HG03432 (cell line): Measurements from ENCODE around the gene FBN1.

ENCODE experiments used
- ATAC-seq: cut with Tn5 transposase; IDR thresholded peaks from one replicate; pipeline ENCODE4 v1.9.1; 2021; ENCODE audit warnings: mild to moderate bottlenecking, moderate library complexity; ENCODE audit not compliant: unreplicated experiment

The FBN1 gene

GRCh38 chr15:48556159-48556897 lies 89.2 kb downstream of the FBN1 start:
- ATAC-seq: no peak

DNA sequence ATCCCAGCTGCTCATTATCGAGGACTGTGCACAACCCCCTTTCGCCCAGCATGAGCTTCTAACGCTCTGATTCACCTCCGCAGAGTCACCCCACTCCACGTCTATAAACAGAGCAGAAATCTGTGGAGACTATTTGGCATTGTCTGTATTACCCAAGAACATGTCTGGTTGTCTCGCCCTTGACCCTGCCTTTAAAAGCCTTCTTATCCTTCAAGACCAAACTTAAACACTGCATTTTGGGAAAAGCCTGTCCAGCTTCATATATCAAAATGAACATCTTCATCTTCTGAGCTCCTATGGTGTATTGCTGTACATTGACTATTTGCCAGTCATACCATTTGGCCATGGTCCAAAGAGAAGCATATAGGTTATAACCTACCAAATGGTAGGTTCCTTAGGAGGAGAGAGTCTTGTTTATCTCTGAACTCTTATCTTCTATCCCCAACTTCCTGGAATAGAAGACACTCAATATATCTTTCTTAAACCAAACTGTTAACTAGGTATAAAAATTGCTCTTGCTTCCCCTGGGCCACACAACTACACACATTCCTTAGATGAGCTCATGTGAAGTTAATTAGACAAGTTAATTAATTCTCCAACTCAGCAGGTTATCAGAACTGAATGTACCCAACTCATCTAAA lies 90.1 kb downstream of the FBN1 start:
- ATAC-seq: no peak

DNA sequence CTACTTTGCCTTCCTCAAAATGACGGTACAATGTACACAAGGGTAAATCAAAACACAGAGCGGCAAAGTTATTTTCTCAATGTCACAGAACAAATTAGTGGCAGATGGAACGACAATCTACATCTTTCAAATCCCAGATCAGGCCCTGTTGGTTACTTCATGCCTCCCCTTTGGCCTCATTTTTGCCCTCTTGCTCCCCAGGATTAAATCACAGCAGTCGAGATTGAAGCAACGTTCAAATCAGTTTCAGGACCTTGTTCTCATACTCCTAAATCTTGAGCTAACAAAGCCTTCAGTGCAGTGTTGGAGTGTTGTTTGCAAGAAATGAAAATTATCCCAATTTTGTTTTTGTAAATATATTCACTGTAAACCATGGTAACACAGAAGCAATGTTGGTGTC lies 91.4 kb downstream of the FBN1 start:
- no peak for ATAC-seq

DNA sequence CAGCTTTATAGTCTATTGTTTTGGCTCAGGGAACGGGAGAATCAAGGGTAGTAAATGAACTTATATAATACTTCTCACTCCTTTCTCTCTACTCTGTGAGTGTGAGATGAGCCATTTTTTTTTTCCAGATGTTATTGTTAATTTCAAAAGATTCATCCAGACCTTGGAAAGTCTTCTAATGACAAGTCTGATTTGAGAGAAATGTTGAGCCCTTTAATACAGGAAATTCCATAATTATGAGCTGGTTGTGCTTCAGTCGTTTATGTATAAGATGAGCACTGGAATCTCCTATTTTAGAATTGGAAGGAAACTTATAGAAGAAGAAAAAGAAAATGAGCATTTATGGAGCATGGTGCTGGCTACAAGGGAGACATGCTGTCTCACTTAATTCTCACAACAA lies 92.0 kb downstream of the FBN1 start:
- ATAC-seq: no peak

DNA sequence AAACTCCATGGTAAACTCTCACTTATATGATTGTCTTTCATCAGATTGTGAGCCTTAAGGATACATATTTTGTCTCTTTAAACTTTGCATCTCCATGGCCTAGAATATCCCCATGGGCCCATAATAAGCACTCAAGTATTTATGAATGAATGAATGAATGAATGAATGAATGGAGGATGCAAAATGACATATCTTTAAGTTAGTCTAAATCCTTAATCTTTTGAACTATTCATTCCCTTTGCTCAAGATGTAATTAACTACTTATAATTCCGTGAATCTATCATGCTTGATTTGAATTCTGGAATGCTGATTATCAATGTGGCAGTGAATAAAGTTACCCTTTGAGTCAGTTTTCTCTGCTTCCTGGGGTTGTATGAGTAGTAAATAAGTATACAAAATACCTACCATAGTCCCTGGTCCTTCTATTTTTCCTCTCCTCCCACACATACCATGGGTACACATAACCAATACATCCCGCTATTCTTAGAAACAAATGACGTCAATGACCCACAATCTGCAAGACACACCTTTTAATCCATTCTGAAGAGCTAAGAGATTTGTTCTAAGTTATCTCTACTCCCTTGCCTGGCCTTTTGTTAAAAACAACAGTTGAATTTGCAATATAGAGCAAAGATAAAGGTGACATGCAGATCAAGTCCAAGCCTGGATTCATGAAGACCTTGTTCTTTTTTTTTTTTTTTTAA lies 94.5 kb downstream of the FBN1 start:
- ATAC-seq: no peak

- no peak for ATAC-seq
Observed at GRCh38 chr15:48548455-48548854, 97.1 kb downstream of the FBN1 start.

- ATAC-seq: no peak
Observed at GRCh38 chr15:48547286-48547685, 98.2 kb downstream of the FBN1 start.

DNA sequence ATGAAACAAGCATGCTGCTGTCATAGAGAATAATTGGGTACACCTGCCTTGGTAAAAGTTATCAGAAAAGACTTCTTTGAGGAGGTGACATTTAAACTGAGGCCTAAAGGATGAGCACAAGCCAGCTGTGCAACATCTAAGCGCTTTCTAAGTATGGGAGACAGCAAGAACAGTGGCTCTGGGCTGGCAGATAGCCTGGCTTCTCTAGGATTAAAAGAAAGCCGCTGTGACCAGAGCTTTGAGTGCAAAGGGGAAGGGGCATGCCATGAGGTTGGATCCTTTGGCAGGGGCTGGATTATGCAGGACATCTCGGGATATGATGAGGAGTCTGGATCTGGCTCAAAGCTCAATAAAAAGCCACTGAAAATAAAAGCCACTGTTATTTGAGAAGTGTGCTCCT lies 99.2 kb downstream of the FBN1 start:
- no peak for ATAC-seq

GRCh38 chr15:48544778-48545177 lies 100.7 kb downstream of the FBN1 start:
- no peak for ATAC-seq

DNA sequence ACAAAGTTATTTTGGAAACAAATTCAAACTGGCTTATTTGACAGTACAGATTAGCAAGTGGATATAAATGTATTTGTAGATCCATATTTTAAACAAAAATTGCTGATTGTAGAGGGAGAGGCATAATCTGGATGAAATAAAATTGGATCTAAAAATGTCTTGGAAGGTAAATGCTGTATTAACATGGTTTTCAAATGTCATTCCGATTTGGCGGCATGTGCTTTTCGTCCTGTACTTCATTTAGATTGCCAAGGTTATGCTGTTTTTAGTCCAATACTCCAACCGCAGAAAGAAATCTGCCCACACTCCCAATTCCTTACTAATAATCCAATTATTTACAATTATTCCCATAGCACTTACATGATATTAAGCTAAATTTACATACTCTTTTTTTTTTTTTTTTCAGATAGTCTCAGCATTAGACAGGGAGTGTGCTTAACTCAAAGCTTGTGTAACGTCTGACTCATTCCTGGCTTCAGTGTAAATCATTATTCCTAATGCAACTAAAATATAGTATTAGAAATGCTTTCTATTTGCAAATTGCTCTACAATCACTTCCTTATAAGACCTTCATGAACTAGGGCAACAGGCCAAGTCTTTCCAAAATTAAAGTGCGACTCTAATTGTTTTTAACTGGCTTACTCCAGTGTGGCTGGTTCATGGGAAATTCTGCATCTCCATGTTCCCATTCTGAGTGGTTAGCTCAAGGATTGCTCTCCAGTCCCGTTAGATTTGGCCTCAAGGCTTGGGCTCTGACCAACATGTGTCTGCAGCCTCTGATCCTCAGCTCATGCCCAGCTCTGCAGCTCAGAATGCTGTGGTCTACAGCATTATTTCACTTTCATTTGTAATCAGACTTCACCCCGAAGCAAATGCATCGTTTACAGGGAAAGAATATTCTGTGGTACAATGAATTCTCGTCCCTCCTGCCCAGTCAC lies 103.9 kb downstream of the FBN1 start:
- ATAC-seq: peak; percentile 96

DNA sequence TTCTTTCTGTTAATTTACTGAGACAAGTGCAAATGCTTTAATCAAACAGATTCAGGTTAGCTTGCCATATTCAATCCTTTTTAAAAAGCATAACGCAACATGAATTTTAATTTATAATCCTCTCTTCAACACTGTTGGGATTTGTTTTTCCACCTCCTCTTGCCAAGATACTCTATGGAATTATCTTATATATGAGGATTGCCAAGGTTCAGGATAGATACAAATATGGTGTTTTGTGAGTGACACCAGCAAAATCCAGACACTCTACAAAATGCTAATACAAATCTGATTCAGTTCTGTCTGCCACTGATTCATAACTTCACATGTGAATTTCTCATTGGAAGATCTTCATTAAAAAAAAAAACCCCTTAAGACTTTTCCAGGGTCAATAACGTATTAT lies 104.8 kb downstream of the FBN1 start:
- ATAC-seq: no peak

- no peak for ATAC-seq
Observed at GRCh38 chr15:48538941-48539340, 106.6 kb downstream of the FBN1 start.

- ATAC-seq: no peak
Observed at GRCh38 chr15:48537271-48538113, 108.0 kb downstream of the FBN1 start.

DNA sequence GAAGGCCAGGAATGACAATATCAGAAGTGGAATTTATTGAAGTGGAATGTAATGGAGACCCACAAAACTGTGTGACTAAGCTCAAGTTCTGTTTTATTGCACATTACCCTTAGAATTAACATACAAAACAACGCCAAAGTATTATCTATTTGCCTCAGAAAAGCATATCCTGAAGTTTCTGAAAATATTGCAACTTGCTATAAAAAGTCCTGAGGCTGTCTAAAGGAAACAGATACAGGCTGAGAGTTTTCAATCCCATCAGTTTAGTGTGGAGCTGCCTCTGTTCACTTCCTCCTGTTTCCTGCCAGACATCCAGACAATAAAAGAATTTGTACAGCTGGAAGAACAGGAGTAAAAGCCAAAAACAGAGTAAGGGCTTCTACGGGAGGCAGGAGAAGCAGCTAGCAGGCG lies 108.8 kb downstream of the FBN1 start:
- no peak for ATAC-seq

GRCh38 chr15:48533982-48534381 lies 111.5 kb downstream of the FBN1 start:
- no peak for ATAC-seq

DNA sequence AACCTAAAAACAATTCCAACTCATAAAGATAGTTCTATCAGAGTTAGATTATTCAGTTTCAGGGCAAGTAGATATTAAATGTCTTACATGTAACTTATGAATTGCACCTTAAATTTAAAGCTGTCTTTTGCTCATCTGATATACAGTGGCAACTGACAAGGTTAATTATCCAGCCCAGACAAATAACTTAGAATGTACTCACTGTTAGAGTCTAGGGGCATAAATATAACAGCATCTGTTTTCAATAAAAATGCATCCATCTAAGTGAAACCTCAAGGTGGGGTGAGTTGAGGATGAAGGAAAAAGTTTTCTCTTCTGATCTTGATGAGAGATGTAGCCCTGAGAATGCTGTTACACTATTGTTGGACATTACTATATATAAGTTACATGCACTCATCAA lies 112.6 kb downstream of the FBN1 start:
- no peak for ATAC-seq

DNA sequence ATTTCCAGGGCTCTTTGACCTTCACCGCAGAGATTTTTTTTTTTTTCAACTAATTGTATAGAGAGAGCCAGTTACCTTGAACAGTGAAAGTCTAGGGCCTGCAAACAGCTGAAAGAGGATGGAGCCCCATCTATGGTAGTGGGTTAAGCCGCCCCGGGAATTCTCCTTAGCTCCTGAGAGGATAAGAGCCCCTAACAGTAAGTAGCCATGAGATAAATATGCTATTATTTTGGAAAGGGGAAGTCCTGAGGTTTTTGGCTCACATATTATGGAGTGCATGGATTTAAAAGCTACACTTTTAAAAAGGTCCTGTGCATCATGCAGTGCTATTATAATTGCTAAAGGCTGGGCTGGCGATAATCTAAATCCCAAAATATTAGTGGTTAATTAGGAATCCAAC lies 115.0 kb downstream of the FBN1 start:
- no peak for ATAC-seq

- ATAC-seq: no peak
Observed at GRCh38 chr15:48528921-48529320, 116.6 kb downstream of the FBN1 start.

DNA sequence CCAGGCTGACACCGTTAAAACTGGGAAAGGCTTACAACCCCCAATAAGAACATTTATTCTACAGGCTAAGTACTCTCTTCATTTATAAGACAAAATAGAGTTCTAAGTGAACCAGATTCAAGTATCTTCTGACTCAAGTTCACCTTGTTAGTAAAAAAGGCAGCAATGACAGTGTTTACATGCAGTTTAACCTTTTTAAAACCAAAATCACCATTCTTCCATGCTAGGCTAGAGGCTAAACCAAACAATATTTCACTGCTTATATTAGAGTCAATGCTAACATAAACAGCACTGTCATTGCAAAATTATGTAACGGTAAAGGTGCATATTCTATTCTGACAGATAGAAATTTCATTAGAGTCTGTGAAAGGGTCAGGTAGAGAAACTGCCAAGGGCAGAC lies 118.0 kb downstream of the FBN1 start:
- no peak for ATAC-seq

- no peak for ATAC-seq
Observed at GRCh38 chr15:48522911-48523310, 122.6 kb downstream of the FBN1 start.
